ENCODE results near the gene DLEC1. TPM values are rescaled to one million over a fixed set of nuclear protein-coding genes. Genes with fewer than 3 reads are reported as not detected.

Gene DLEC1
- total RNA-seq, 2 experiments from 2014 or later = 0.20 to 0.36 TPM

- ChIA-PET CTCF (interaction anchor here (1.3 kb wide), 1 partner anchor 11 kb away, joined by 3 read pairs; the partner anchor contains the start of gene DLEC1), POLR2A (no interaction called here)
- no peaks in the 10 kb centered on the region for H3K36me3 Mint-ChIP-seq (ENCODE audit: low read depth)
- H3K9me3 Mint-ChIP-seq = no peaks in the 10 kb centered on the region
- ATAC-seq (no peak), DNase-seq (no peak)
- H3K4me3 Mint-ChIP-seq = peak overlapping the region; percentile 14
- peaks cover 10% of the 10 kb centered on the region for H3K27me3 Mint-ChIP-seq
- intact Hi-C loops (cut with micrococcal nuclease) = no loop called here
- H3K4me1 Mint-ChIP-seq (ENCODE audit: low read depth) = peaks cover 38% of the 10 kb centered on the region
- TF ChIP-seq CTCF (IDR thresholded peaks at IDR 0.05) = no peak
- H3K27ac Mint-ChIP-seq = no peak overlapping the region
Observed at GRCh38 chr3:38027466-38028465, 11.2 kb upstream of the DLEC1 start.

DNA sequence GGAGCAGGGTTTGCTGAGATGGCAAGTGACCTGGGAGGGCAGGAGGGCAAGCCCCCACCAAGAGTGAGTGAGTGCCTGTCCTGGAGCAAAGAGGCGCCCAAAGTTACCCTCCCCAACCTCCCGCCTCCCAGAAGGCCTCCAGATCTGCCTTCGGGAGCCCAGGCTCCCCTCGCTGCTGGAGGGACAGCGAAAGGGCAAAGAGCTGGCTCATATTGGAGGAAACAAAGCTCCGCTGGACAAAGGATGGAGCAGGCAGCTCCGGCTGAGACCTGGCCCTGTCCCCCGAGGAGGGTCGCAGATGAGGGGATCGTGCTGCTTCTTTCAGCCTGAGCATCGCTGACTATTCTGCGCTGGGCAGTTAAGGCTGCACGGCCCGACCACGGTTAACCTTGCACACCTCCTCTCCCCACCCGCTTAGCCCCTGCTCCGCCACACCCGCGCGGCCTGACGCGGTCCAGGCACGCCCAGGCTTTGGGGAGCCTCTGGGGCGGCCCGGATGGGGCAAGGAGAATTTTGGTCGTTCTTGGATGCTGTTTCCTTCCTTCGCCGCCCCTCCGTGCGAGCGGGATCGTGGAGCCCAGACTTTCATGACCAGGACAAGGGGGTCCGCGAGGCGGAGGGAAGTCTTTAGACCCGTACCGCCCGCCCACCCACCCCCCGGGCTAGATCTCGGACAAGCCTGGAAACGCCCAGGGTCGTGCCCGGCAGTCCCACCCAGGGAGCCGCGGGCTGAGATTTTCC lies 10.2 kb upstream of the DLEC1 start:
- no peak for TF ChIP-seq CTCF (IDR thresholded peaks at IDR 0.05)
- peaks cover 28% of the 10 kb centered on the region for H3K4me1 Mint-ChIP-seq (ENCODE audit: low read depth)
- DNase-seq = no peak
- POLR2A ChIA-PET = interaction anchor here (1.0 kb wide), 2 partner anchors 27 to 32 kb away, joined by 3 read pairs; no protein-coding TSS in a partner anchor
- H3K27me3 Mint-ChIP-seq = peaks cover 15% of the 10 kb centered on the region
- intact Hi-C loops (cut with micrococcal nuclease) = no loop called here
- H3K9me3 Mint-ChIP-seq = no peaks in the 10 kb centered on the region
- ATAC-seq = no peak
- CTCF ChIA-PET = interaction anchor here (1.0 kb wide), 1 partner anchor 174 kb away, joined by 4 read pairs; no protein-coding TSS in a partner anchor
- H3K27ac Mint-ChIP-seq = no peak overlapping the region
- peak overlapping the region; percentile 14 for H3K4me3 Mint-ChIP-seq
- H3K36me3 Mint-ChIP-seq (ENCODE audit: low read depth) = no peaks in the 10 kb centered on the region

- ATAC-seq (no peak), DNase-seq (peak; percentile 45)
- Mint-ChIP-seq H3K4me3 (peak within 1 kb of the TSS; percentile 14), H3K4me1 (ENCODE audit: low read depth) (peaks cover 24% of the 10 kb centered on the region), H3K27me3 (peaks cover 18% of the 10 kb centered on the region), H3K36me3 (ENCODE audit: low read depth) (no peaks in the 10 kb centered on the region), H3K27ac (no peak within 1 kb of the TSS), H3K9me3 (no peaks in the 10 kb centered on the region)
- intact Hi-C loops (cut with micrococcal nuclease) = no loop called here
- CTCF ChIA-PET = interaction anchor here (1.0 kb wide), 1 partner anchor 174 kb away, joined by 4 read pairs; no protein-coding TSS in a partner anchor
- POLR2A ChIA-PET = interaction anchor here (1.0 kb wide), 2 partner anchors 28 to 32 kb away, joined by 3 read pairs; no protein-coding TSS in a partner anchor
- TF ChIP-seq CTCF (IDR thresholded peaks at IDR 0.05) = no peak
Observed at GRCh38 chr3:38029400-38030125, 9.4 kb upstream of the DLEC1 start, which contains the start of gene PLCD1. Gene PLCD1, minus strand, starts transcription at chr3:38029642. Its CDS starts 103 bp downstream, at chr3:38029539.

- Mint-ChIP-seq H3K4me3 (peak overlapping the region; percentile 8), H3K27me3 (peaks cover 20% of the 10 kb centered on the region), H3K36me3 (ENCODE audit: low read depth) (no peaks in the 10 kb centered on the region), H3K27ac (no peak overlapping the region), H3K9me3 (no peaks in the 10 kb centered on the region), H3K4me1 (ENCODE audit: low read depth) (peaks cover 19% of the 10 kb centered on the region)
- intact Hi-C loops (cut with micrococcal nuclease) = no loop called here
- DNase-seq (no peak), ATAC-seq (peak; percentile 14)
- CTCF ChIA-PET = interaction anchor here (0.8 to 0.9 kb wide), 2 partner anchors 9 to 27 kb away, joined by 3 to 4 read pairs; partner anchors contain the start of gene DLEC1
- TF ChIP-seq CTCF (IDR thresholded peaks at IDR 0.05) = no peak
- POLR2A ChIA-PET = interaction anchor here (1.0 kb wide), 1 partner anchor 29 kb away, joined by 3 read pairs; no protein-coding TSS in a partner anchor
Observed at GRCh38 chr3:38030126-38031021, 8.6 kb upstream of the DLEC1 start.

Measured in activated CD8-positive, alpha-beta T cell treated with anti-CD3 and anti-CD28 coated beads for 36 hours (primary cell).